Glutamatergic neuron (in vitro differentiated cells): ENCODE results near the gene SLC26A3. TPM values are rescaled to one million over a fixed set of nuclear protein-coding genes. Genes with fewer than 3 reads are reported as not detected.

Source experiments
- DNase-seq: peaks from one replicate; pipeline ENCODE4 v3.0.0; 2022
- H3K27ac Mint-ChIP-seq: one replicate; pipeline ENCODE4 v1.8.0; 2020; ENCODE audit warnings: mild to moderate bottlenecking, mixed read lengths, inconsistent platforms; ENCODE audit not compliant: unreplicated experiment
- H3K27me3 Mint-ChIP-seq: one replicate; pipeline ENCODE4 v1.8.0; 2020; ENCODE audit warnings: mild to moderate bottlenecking, moderate library complexity, mixed read lengths, inconsistent platforms; ENCODE audit not compliant: unreplicated experiment
- H3K36me3 Mint-ChIP-seq: one replicate; pipeline ENCODE4 v1.8.0; 2020; ENCODE audit warnings: mild to moderate bottlenecking, mixed read lengths, inconsistent platforms; ENCODE audit not compliant: unreplicated experiment
- H3K4me1 Mint-ChIP-seq: one replicate; pipeline ENCODE4 v1.8.0; 2020; ENCODE audit warnings: mild to moderate bottlenecking, low read depth, mixed read lengths, inconsistent platforms; ENCODE audit not compliant: unreplicated experiment
- H3K4me3 Mint-ChIP-seq: one replicate; pipeline ENCODE4 v1.8.0; 2020; ENCODE audit warnings: mild to moderate bottlenecking, mixed read lengths, inconsistent platforms; ENCODE audit not compliant: unreplicated experiment
- H3K9me3 Mint-ChIP-seq: one replicate; pipeline ENCODE4 v1.8.0; 2020; ENCODE audit warnings: mild to moderate bottlenecking, moderate library complexity, mixed read lengths, inconsistent platforms; ENCODE audit not compliant: unreplicated experiment
- total RNA-seq: library from RNA; stranded (reverse); fragmentation: NEBNext Ultra II Directional; extraction: Animal tissue kit (Norgen Biotek cat#: 25700); gene quantifications from one replicate; pipeline ENCODE4 v1.2.1, GENCODE V29; 2021; ENCODE audit not compliant: unreplicated experiment
- TF ChIP-seq, protein P1 (sequence below): fragments of 200-600 bp; sonication (generic); IDR thresholded peaks from one replicate; pipeline ENCODE4 v1.5.0; 2021; ENCODE audit not compliant: partially characterized antibody, unreplicated experiment

The SLC26A3 gene
- total RNA-seq, 1 donor from 2014 or later: not detected

DNA sequence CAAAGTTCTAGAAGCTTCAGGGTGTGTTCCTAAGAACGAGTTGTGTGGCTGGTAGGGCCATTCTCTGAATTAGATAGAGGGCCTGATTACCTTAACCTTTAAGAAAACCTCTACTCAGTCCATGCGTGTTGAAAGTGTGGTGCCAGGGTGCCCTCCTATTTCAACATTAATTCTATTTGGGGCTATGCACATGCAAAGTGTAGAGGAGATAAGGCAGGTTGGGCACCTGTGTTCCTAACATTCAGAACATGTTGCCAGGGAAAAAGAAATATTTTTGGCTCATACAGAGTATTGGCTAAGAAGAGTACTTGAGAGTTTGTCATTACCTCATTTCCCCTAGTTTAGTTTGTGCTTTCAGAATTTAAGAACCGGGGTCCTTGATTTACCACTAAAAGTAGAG, 20.6 kb downstream of the SLC26A3 start:
- DNase-seq: no peak
- no peak overlapping the region for H3K4me3 Mint-ChIP-seq
- no peaks in the 10 kb centered on the region for H3K9me3 Mint-ChIP-seq
- H3K36me3 Mint-ChIP-seq: no peaks in the 10 kb centered on the region
- H3K27ac Mint-ChIP-seq: no peak overlapping the region
- H3K27me3 Mint-ChIP-seq: no peaks in the 10 kb centered on the region
- TF ChIP-seq, protein P1, sequence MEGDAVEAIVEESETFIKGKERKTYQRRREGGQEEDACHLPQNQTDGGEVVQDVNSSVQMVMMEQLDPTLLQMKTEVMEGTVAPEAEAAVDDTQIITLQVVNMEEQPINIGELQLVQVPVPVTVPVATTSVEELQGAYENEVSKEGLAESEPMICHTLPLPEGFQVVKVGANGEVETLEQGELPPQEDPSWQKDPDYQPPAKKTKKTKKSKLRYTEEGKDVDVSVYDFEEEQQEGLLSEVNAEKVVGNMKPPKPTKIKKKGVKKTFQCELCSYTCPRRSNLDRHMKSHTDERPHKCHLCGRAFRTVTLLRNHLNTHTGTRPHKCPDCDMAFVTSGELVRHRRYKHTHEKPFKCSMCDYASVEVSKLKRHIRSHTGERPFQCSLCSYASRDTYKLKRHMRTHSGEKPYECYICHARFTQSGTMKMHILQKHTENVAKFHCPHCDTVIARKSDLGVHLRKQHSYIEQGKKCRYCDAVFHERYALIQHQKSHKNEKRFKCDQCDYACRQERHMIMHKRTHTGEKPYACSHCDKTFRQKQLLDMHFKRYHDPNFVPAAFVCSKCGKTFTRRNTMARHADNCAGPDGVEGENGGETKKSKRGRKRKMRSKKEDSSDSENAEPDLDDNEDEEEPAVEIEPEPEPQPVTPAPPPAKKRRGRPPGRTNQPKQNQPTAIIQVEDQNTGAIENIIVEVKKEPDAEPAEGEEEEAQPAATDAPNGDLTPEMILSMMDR: no peak
- no peaks in the 10 kb centered on the region for H3K4me1 Mint-ChIP-seq

DNA sequence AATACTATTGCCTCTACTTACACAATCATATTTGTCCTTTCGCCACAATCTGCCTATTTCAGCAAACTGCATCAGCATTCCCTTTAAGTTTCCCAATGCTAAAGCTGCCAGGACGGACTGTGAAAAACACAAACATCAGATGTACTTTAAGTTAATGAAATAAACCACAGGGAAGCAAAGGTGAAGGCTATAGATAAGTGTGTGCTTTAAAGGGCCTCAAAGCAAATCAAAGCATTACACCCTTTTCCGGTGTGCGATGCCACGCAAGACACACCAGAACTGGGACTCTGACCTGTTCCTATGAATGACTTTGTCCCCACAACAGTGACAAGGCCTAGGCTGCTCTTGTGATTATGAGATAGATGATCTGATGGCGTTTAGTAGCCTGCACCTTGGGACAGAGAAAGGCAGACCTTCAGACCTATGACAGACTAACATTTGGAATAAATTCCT, 23.4 kb downstream of the SLC26A3 start:
- H3K36me3 Mint-ChIP-seq: no peaks in the 10 kb centered on the region
- H3K4me3 Mint-ChIP-seq: no peak overlapping the region
- no peak for DNase-seq
- H3K4me1 Mint-ChIP-seq: no peaks in the 10 kb centered on the region
- no peak overlapping the region for H3K27ac Mint-ChIP-seq
- H3K9me3 Mint-ChIP-seq: no peaks in the 10 kb centered on the region
- H3K27me3 Mint-ChIP-seq: no peaks in the 10 kb centered on the region
- TF ChIP-seq, protein P1: no peak

DNA sequence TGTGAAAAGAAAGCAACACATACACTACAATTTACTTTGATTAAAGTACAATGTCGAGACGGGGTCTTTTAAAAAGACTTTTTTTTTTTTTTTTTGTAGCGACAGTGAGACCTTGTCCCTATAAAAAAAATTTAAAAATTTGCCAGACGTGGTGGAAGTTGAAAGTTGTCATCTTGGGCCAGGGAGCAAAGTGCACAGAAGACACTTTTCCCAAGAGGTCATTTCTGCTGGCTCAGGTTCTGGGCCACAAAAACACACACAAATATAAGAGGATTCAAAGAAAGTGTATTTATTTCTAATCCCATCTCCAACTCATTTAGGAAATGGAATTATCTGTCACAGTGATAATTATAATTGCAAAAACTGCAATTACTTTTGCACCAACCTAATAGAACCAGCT, 24.7 kb downstream of the SLC26A3 start:
- no peak for DNase-seq
- TF ChIP-seq, protein P1: no peak
- no peaks in the 10 kb centered on the region for H3K9me3 Mint-ChIP-seq
- no peak overlapping the region for H3K27ac Mint-ChIP-seq
- H3K4me3 Mint-ChIP-seq: no peak overlapping the region
- no peaks in the 10 kb centered on the region for H3K4me1 Mint-ChIP-seq
- no peaks in the 10 kb centered on the region for H3K36me3 Mint-ChIP-seq
- no peaks in the 10 kb centered on the region for H3K27me3 Mint-ChIP-seq

- no peaks in the 10 kb centered on the region for H3K36me3 Mint-ChIP-seq
- no peak for DNase-seq
- H3K4me1 Mint-ChIP-seq: no peaks in the 10 kb centered on the region
- H3K27ac Mint-ChIP-seq: no peak overlapping the region
- no peaks in the 10 kb centered on the region for H3K27me3 Mint-ChIP-seq
- H3K9me3 Mint-ChIP-seq: no peaks in the 10 kb centered on the region
- TF ChIP-seq, protein P1: no peak
- H3K4me3 Mint-ChIP-seq: no peak overlapping the region
Measured at GRCh38 chr7:107777702-107778101, 25.3 kb downstream of the SLC26A3 start.

DNA sequence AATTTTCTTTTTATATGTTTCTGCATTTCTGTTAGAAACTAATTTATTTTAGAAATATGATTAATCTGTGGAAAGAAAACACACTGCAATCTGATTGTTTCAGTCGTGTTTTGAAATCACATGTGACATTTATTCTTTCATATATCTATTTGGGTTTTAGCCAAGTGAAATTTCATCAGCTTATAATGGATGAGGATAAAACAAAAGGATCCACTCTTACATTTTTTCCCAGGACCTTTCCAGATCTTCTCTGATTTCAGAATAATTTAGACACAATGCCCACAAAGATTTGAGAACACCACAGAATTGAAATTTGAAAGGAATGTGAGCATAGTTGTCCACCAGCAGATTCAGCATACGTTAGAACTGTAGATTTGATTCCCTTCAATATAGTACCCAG, 30.0 kb downstream of the SLC26A3 start:
- Mint-ChIP-seq H3K27me3 (no peaks in the 10 kb centered on the region), H3K4me1 (no peaks in the 10 kb centered on the region), H3K36me3 (no peaks in the 10 kb centered on the region), H3K4me3 (no peak overlapping the region), H3K27ac (no peak overlapping the region), H3K9me3 (no peaks in the 10 kb centered on the region)
- TF ChIP-seq, protein P1: no peak
- no peak for DNase-seq
